GM06990 (cell line): ENCODE measurements around the gene SKIL.

Source experiments
- DNase-seq: peaks from one replicate; pipeline ENCODE4 v3.0.0-alpha.2; 2011; ENCODE audit not compliant: insufficient read length; ENCODE audit errors: extremely low read depth
- H3K27me3 ChIP-seq: replicated peaks from 2 replicates; pipeline ENCODE4 v1.6.0; 2011; ENCODE audit warnings: low read length; ENCODE audit not compliant: control insufficient read depth, insufficient read depth
- H3K36me3 ChIP-seq: 2 replicates; pipeline ENCODE4 v1.5.1; 2011; ENCODE audit warnings: low read length; ENCODE audit not compliant: control insufficient read depth, insufficient read depth
- H3K4me3 ChIP-seq: replicated peaks from 2 replicates; pipeline ENCODE4 v1.5.1; 2011; ENCODE audit warnings: low read depth, mild to moderate bottlenecking, control low read depth, low read length
- TF ChIP-seq, protein P1 (sequence below): IDR thresholded peaks from 2 replicates; pipeline ENCODE4 v1.5.1; 2011; ENCODE audit warnings: low read length, control low read depth, mild to moderate bottlenecking, inconsistent platforms; ENCODE audit not compliant: insufficient read depth, poor library complexity, severe bottlenecking

SKIL gene

DNA sequence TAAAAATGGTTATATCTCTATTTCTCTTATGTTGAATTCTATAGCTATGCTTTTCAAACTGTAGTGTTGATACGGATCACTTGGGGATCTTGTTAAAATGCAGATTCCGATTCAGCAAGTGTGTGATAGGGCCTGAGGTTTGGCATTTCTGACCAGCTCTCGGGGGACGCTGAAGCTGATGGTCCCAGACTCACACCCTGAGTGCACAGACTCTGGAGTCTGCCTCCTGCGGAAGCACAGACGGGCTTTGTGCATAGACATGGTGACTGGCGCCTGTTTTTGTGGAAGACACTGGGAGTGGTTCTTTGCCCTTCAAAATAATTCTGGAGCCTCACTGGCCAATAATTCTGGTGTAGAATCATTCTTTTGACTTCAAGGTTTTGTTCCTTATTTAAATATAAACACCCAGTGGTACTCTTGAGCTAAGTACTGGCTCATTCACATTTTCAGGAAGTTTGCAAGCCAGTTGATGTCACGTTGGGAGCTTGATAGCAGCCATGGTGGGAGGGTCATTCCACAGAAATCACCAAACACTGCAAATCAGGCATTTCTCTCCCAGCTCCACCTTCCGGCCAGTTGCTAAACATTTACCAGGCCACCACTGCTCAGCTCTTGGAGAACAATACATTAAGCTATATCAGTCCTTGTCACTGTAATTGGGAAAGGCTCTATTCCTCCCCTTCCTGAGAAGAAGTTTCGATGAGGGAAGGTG, 80.3 kb downstream of the SKIL start:
- H3K4me3 ChIP-seq, result no peak overlapping the region

DNA sequence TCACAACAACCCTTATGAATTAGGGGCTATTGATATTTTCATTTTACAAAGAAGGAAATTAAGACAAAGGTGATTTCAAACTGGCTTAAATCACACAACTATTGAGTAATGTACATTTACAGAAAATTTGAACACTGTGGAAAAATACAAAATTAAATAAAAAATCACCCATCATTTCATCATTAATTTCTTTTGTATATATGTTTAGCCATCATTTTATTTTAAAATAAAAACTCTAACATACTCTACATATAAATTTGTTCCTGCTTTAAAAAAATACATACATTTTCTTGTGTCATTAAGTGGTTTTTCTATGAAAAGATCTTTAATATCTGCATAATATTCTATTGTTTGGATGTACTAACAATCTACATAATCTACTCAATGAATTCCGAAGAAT, 81.3 kb downstream of the SKIL start:
- H3K27me3 ChIP-seq, result peaks cover 3% of the 10 kb centered on the region
- DNase-seq, result no peak

More for the DNA sequence above, 80.3 kb downstream of the SKIL start:
- TF ChIP-seq, protein P1, sequence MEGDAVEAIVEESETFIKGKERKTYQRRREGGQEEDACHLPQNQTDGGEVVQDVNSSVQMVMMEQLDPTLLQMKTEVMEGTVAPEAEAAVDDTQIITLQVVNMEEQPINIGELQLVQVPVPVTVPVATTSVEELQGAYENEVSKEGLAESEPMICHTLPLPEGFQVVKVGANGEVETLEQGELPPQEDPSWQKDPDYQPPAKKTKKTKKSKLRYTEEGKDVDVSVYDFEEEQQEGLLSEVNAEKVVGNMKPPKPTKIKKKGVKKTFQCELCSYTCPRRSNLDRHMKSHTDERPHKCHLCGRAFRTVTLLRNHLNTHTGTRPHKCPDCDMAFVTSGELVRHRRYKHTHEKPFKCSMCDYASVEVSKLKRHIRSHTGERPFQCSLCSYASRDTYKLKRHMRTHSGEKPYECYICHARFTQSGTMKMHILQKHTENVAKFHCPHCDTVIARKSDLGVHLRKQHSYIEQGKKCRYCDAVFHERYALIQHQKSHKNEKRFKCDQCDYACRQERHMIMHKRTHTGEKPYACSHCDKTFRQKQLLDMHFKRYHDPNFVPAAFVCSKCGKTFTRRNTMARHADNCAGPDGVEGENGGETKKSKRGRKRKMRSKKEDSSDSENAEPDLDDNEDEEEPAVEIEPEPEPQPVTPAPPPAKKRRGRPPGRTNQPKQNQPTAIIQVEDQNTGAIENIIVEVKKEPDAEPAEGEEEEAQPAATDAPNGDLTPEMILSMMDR, result no peak
- peaks cover 3% of the 10 kb centered on the region for H3K27me3 ChIP-seq
- no peaks in the 10 kb centered on the region for H3K36me3 ChIP-seq
- no peak for DNase-seq

DNA sequence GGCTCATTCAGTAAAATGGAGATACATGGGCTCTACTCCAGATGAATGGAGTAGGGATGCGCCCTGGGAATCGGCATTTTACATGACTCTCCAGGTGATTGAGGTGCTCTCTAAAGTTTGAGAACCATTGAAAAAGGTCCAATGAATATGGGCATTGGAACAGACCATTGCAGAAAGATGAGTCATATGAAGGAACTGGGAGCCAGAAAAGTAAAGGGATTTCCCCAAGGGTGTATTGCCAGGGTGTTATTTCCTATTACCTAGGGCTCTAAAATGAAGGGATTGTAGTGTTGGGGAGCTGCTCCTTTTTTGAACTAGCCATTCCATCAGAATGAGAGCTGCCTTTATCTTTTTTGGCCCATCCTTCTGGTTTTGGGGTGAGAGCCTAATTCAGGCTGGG, 82.8 kb downstream of the SKIL start:
- Histone ChIP-seq H3K36me3 (no peaks in the 10 kb centered on the region), H3K4me3 (no peak overlapping the region), H3K27me3 (peaks cover 3% of the 10 kb centered on the region)
- DNase-seq, result no peak
- TF ChIP-seq, protein P1, result no peak

More for the DNA sequence above, 81.3 kb downstream of the SKIL start:
- H3K4me3 ChIP-seq, result no peak overlapping the region
- H3K36me3 ChIP-seq, result no peaks in the 10 kb centered on the region
- TF ChIP-seq, protein P1, result no peak

DNA sequence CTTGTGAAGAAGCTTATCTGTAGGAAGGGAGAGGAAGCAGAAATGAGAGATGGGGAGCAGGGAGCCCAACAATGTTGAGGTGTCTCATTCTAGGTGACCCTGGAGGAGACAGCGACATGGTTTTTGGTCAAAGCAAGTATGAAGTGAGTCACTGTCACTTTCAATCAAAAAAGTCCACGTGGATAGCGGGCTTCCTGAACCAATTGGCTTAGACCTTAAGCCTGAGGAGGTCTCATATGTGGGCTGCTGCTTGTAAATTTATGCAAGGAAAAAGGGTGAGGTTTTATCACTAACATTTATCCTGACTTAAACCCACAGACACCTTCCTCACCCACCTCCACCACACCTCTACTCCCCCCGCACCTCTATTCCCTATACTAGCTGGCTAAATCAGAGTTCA, 83.9 kb downstream of the SKIL start:
- TF ChIP-seq, protein P1, result no peak
- Histone ChIP-seq H3K4me3 (no peak overlapping the region), H3K27me3 (peaks cover 3% of the 10 kb centered on the region), H3K36me3 (no peaks in the 10 kb centered on the region)
- no peak for DNase-seq

DNA sequence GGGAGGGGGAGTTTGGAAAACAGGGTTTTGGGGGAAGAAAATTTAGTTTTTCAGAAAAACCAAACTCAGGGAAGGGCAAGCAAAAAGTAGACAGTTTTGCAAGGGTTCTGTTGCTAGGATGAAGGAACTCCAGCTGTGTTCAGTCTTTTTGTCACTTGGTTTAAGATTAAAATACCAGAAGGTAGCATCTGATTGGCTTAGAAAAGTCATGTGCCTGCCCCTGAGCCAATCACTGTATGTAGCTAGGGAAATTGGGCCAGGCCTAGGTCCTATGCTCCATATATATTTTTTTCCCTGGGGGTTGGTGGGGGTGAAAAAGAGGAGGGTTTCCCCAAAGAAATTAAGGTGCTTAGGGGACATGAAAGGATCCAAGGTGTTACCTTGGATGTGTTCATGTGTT, 85.4 kb downstream of the SKIL start:
- no peak for DNase-seq
- Histone ChIP-seq H3K4me3 (no peak overlapping the region), H3K27me3 (peaks cover 3% of the 10 kb centered on the region), H3K36me3 (no peaks in the 10 kb centered on the region)
- TF ChIP-seq, protein P1, result no peak
